PFSK-1 (cell line): ENCODE results near the gene LMF2.

Source experiments
- FOXP2 ChIP-seq: optimal IDR thresholded peaks from 2 replicates; pipeline ENCODE3; 2011; ENCODE audit warnings: borderline replicate concordance, control low read depth, inconsistent platforms; ENCODE audit not compliant: insufficient read depth; ENCODE audit errors: extremely low read length, extremely low read depth
- POLR2AphosphoS5 ChIP-seq: IDR thresholded peaks from 2 replicates; pipeline ENCODE4 v1.6.1; 2012; ENCODE audit warnings: low read depth, mild to moderate bottlenecking, control low read depth, low read length, moderate library complexity
- REST ChIP-seq, 2 experiments: IDR thresholded peaks; 2 replicates each; pipeline versions ENCODE4 v1.6.1 to v1.8.0; 2011 to 2012; ENCODE audit warnings: low read depth in 2 of 2, low read length in 2 of 2, control low read depth in 1 of 2, inconsistent platforms in 1 of 2, mild to moderate bottlenecking in 1 of 2, moderate library complexity in 1 of 2; ENCODE audit not compliant: insufficient read depth in 1 of 2
- SIN3A ChIP-seq: IDR thresholded peaks from 2 replicates; pipeline ENCODE4 v1.6.1; 2012; ENCODE audit warnings: mild to moderate bottlenecking, low read length, moderate library complexity, borderline replicate concordance; ENCODE audit not compliant: insufficient read depth
- TAF1 ChIP-seq: IDR thresholded peaks from 2 replicates; pipeline ENCODE4 v1.6.1; 2012; ENCODE audit warnings: low read length, control low read depth, borderline replicate concordance; ENCODE audit not compliant: insufficient read depth

LMF2 gene

DNA sequence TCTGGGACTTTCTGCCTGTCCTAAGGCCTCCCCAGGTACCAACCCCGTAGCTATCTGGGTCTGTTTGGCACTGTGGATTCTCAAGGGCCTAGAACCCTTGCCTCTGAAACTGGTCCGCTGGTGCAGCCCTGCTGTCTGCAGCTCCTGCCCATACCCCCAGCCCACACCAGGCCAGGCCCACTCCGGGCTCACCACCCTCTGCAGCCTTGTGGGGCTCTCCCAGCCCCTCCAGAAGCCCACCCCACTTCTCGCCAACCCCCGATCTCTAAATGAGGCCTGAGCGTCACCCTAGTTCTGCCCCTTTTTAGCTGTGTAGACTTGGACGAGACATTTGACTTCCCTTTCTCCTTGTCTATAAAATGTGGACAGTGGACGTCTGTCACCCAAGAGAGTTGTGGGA, 42.9 kb upstream of the LMF2 start:
- TF ChIP-seq FOXP2 (no peak), POLR2AphosphoS5 (no peak), REST (IDR thresholded peaks at IDR 0.05; ENCODE audit: insufficient read depth in 1 of 2, low read depth in 2 of 2, low read length in 2 of 2) (no peak), SIN3A (no peak), TAF1 (no peak)

- TF ChIP-seq POLR2AphosphoS5: no peak
- no peak for TF ChIP-seq REST (IDR thresholded peaks at IDR 0.05; ENCODE audit: insufficient read depth in 1 of 2, low read depth in 2 of 2, low read length in 2 of 2)
- no peak for TF ChIP-seq FOXP2
- no peak for TF ChIP-seq TAF1
- TF ChIP-seq SIN3A: no peak
These were observed 41.7 kb upstream of the LMF2 start for GRCh38 chr22:50548921-50549790.

DNA sequence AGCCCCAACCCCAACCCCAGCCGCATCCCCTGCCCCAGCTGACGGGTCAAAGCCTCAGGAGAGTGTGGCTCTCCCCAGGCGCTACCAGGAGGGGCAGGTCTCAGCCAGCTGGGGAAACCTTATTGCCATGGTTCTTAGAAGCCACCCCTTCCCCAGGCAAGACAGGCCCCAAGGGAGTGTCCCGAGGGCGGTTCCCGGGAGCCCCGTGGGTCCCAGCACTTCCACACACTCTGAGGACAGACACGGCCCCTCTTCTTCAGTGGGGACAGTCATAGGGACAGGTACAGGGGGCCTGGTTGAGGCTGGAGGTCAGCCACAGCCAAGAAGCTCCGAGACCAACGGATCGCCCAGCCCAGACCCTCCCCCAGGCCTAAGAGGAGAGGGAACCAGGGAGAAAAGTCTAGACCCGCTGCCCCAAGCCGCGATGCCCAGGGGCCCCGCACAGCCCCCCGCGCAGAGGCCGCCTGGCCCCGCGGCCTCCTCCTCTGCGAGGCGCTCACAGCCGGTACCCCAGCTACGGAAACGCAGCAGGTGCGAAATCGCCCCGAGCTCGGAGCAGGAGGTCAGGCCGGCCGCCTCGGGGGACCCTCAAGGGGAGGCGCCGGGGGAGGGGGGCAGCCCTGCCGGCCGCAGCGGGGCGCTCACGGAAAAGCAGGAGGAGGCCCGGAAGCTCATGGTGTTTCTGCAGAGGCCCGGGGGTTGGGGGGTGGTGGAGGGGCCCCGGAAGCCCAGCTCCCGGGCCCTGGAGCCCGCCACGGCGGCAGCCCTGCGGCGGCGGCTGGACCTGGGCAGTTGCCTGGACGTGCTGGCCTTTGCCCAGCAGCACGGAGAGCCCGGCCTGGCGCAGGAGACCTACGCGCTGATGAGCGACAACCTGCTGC, 40.8 kb upstream of the LMF2 start:
- TF ChIP-seq REST (IDR thresholded peaks at IDR 0.05; ENCODE audit: insufficient read depth in 1 of 2, low read depth in 2 of 2, low read length in 2 of 2) (no peak), FOXP2 (no peak), TAF1 (no peak), POLR2AphosphoS5 (no peak), SIN3A (no peak)

GRCh38 chr22:50547263-50547985, 39.9 kb upstream of the LMF2 start:
- TF ChIP-seq TAF1 (no peak), REST (IDR thresholded peaks at IDR 0.05; ENCODE audit: insufficient read depth in 1 of 2, low read depth in 2 of 2, low read length in 2 of 2) (no peak), POLR2AphosphoS5 (no peak), SIN3A (no peak), FOXP2 (no peak)
